Endothelial cell of umbilical vein (primary cell): ENCODE measurements around the gene RHOF. TPM values are rescaled to one million over a fixed set of nuclear protein-coding genes. Genes with fewer than 3 reads are reported as not detected.

Source experiments
- BruUV-seq: library from RNA; stranded (reverse); fragments of 400-500 nt; replicated peaks from 2 replicates; lab custom pipeline; 2021; lab: Mats Ljungman, UMichigan
- CTCF ChIA-PET: fragments of 300-600, 350-600 bp; sonication (Branson Sonifier 250); formaldehyde crosslinking; loops from one replicate; lab custom pipeline; 2021; ENCODE audit warnings: antibody characterized with exemption, inconsistent platforms; lab: Charles Lee
- POLR2A ChIA-PET: fragments of 300-600, 350-600 bp; sonication (Branson Sonifier 250); formaldehyde crosslinking; loops from one replicate; lab custom pipeline; 2021; ENCODE audit warnings: antibody characterized with exemption, inconsistent platforms; lab: Charles Lee
- DNase-seq: peaks from one replicate; pipeline ENCODE4 v3.0.0-alpha.2; 2011; ENCODE audit warnings: low read depth, low spot score
- FAIRE-seq: peaks from 2 replicates; lab custom pipeline; 2011; peaks lifted over from hg19 to GRCh38; lab: Jason Lieb, UNC
- H2AFZ ChIP-seq: 2 replicates; pipeline ENCODE4 v1.6.0; 2012; ENCODE audit warnings: low read depth, low read length, control low read depth, inconsistent platforms
- H3K27ac ChIP-seq: 2 replicates; pipeline ENCODE4 v1.5.1; 2011; ENCODE audit warnings: low read depth, mild to moderate bottlenecking, control low read depth, low read length, moderate library complexity; ENCODE audit not compliant: insufficient read depth
- H3K27me3 ChIP-seq, 2 experiments: 2 replicates each; pipeline versions ENCODE4 v1.6.0 to v1.6.1; 2011; ENCODE audit warnings: low read length in 2 of 2, mixed read lengths in 1 of 2; ENCODE audit not compliant: control insufficient read depth in 2 of 2, insufficient read depth in 2 of 2
- H3K36me3 ChIP-seq, 2 experiments: 2 replicates in 1 of 2; 3 replicates in 1 of 2; pipeline ENCODE4 v1.5.1; 2011; ENCODE audit warnings: low read length in 2 of 2, mild to moderate bottlenecking in 1 of 2, moderate library complexity in 1 of 2; ENCODE audit not compliant: control insufficient read depth in 2 of 2, insufficient read depth in 2 of 2; ENCODE audit errors: extremely low read depth in 1 of 2
- H3K4me1 ChIP-seq: 3 replicates; pipeline ENCODE4 v1.5.1; 2011; ENCODE audit warnings: mild to moderate bottlenecking, low read length; ENCODE audit not compliant: control insufficient read depth, insufficient read depth; ENCODE audit errors: extremely low read depth
- H3K4me2 ChIP-seq: 2 replicates; pipeline ENCODE4 v1.6.1; 2011; ENCODE audit warnings: low read length, control low read depth, mixed read lengths; ENCODE audit not compliant: insufficient read depth
- H3K4me3 ChIP-seq, 3 experiments: fragments of 200-600 bp in 1 of 3; sonication (generic), shearing (Covaris generic) in 1 of 3; replicated peaks in 1 of 3; 2 replicates each; pipeline ENCODE4 v1.5.1; 2011 to 2016; ENCODE audit warnings: control low read depth in 3 of 3, low read length in 3 of 3, mild to moderate bottlenecking in 2 of 3, inconsistent platforms in 1 of 3, low read depth in 1 of 3, moderate library complexity in 1 of 3; ENCODE audit not compliant: insufficient read depth in 1 of 3
- H3K79me2 ChIP-seq: 2 replicates; pipeline ENCODE4 v1.6.0; 2012; ENCODE audit warnings: low read length, inconsistent platforms; ENCODE audit not compliant: control insufficient read depth, insufficient read depth
- H3K9ac ChIP-seq: replicated peaks from 2 replicates; pipeline ENCODE3; 2011; ENCODE audit warnings: low read length, control low read depth; ENCODE audit not compliant: insufficient read depth; ENCODE audit errors: extremely low read depth
- H3K9me1 ChIP-seq: replicated peaks from 3 replicates; pipeline ENCODE4 v1.6.0; 2011; ENCODE audit warnings: mild to moderate bottlenecking, low read length; ENCODE audit not compliant: control insufficient read depth, insufficient read depth; ENCODE audit errors: extremely low read depth
- H3K9me3 ChIP-seq: replicated peaks from 2 replicates; pipeline ENCODE4 v1.5.1; 2012; ENCODE audit warnings: low read length, inconsistent platforms; ENCODE audit not compliant: control insufficient read depth, insufficient read depth
- H4K20me1 ChIP-seq: replicated peaks from 2 replicates; pipeline ENCODE3; 2011; ENCODE audit warnings: mild to moderate bottlenecking, low read length; ENCODE audit not compliant: control insufficient read depth, insufficient read depth; ENCODE audit errors: extremely low read depth
- CTCF ChIP-seq, 2 donors: IDR thresholded peaks; 1 replicate in 1 of 2; 2 replicates in 1 of 2; pipeline ENCODE4 v1.5.1; 2011; ENCODE audit warnings: low read length in 2 of 2, mild to moderate bottlenecking in 2 of 2, moderate library complexity in 2 of 2, control low read depth in 1 of 2, inconsistent platforms in 1 of 2, low read depth in 1 of 2; ENCODE audit not compliant: insufficient read depth in 1 of 2; ENCODE audit errors: extremely low read depth in 1 of 2
- EZH2 ChIP-seq: IDR thresholded peaks from 2 replicates; pipeline ENCODE4 v1.6.1; 2012; ENCODE audit warnings: borderline replicate concordance, low read depth, mild to moderate bottlenecking, moderate library complexity, low read length, inconsistent platforms; ENCODE audit not compliant: severe bottlenecking
- FOS ChIP-seq: IDR thresholded peaks from 2 replicates; pipeline ENCODE4 v1.6.1; 2011; ENCODE audit warnings: mild to moderate bottlenecking, low read length, moderate library complexity, borderline replicate concordance; ENCODE audit not compliant: insufficient read depth
- GATA2 ChIP-seq: IDR thresholded peaks from 2 replicates; pipeline ENCODE4 v1.7.0; 2011; ENCODE audit warnings: low read depth, mild to moderate bottlenecking, moderate library complexity, mixed read lengths, low read length; ENCODE audit not compliant: insufficient read length, insufficient read depth
- JUN ChIP-seq: IDR thresholded peaks from 2 replicates; pipeline ENCODE4 v1.6.1; 2011; ENCODE audit warnings: borderline replicate concordance, low read depth; ENCODE audit not compliant: insufficient read length, insufficient read depth
- MYC ChIP-seq: IDR thresholded peaks from one replicate; pipeline ENCODE4 v1.6.1; 2011; ENCODE audit warnings: mild to moderate bottlenecking, low read depth, low read length
- POLR2A ChIP-seq: IDR thresholded peaks from 2 replicates; pipeline ENCODE4 v1.6.1; 2012; ENCODE audit warnings: low read depth, mild to moderate bottlenecking, control low read depth, low read length
- POLR2AphosphoS5 ChIP-seq: IDR thresholded peaks from 2 replicates; pipeline ENCODE4 v1.6.1; 2012; ENCODE audit warnings: low read depth, mild to moderate bottlenecking, control low read depth, low read length, moderate library complexity; ENCODE audit not compliant: insufficient read depth
- dilution Hi-C: fragments of 300-500 bp; cut with MboI; formaldehyde crosslinking; loops from one replicate; pipeline ENCODE4 v1.15.0; 2019; ENCODE audit warnings: low sequenced_read_pairs; ENCODE audit not compliant: extremely low pct_ligation_motif_present
- intact Hi-C: fragments of 100-400 bp; cut with micrococcal nuclease; formaldehyde crosslinking; loops from one replicate; pipeline ENCODE4 v1.10.0; 2022
- polyA plus RNA-seq, 4 experiments: library from polyadenylated mRNA; depleted of rRNA in 3 of 4; stranded (reverse) in 3 of 4; unstranded in 1 of 4; fragments of >200 nt; gene quantifications; 2 replicates each; pipeline versions ENCODE4 v1.2.1 to v1.2.3, GENCODE V29; 2011 to 2012; ENCODE audit warnings: missing spikeins in 1 of 4
- total RNA-seq: library from RNA; stranded (reverse); gene quantifications from 2 replicates; pipeline ENCODE4 v1.2.3, GENCODE V29; 2021
- TF ChIP-seq, protein P1 (sequence below): IDR thresholded peaks from 2 replicates; pipeline ENCODE4 v1.6.1; 2011; ENCODE audit not compliant: insufficient read depth, insufficient read length

RHOF gene
- total and polyA plus RNA-seq, 2 donors (not counting 3 experiments of a cell fraction or from before 2014, with no cell fraction given) = 9.3 to 22.3 TPM

GRCh38 chr12:121819212-121819949 is 25.9 kb upstream of the RHOF start:
- Histone ChIP-seq H3K4me1 (no peaks in the 10 kb centered on the region), H3K9ac (no peak overlapping the region), H3K9me1 (no peaks in the 10 kb centered on the region), H3K9me3 (no peaks in the 10 kb centered on the region), H3K4me3 (no peak overlapping the region), H3K36me3 (peaks cover 23 to 51% of the 10 kb centered on the region in 2 experiments), H3K27me3 (no peaks in the 10 kb centered on the region), H2AFZ (no peak overlapping the region), H4K20me1 (no peaks in the 10 kb centered on the region), H3K79me2 (peaks cover 6% of the 10 kb centered on the region), H3K27ac (no peak overlapping the region), H3K4me2 (no peak overlapping the region)
- CTCF ChIA-PET = no interaction called here
- POLR2A ChIA-PET = interaction anchor here (0.6 kb wide), 1 partner anchor 333 kb away, joined by 3 read pairs; no protein-coding TSS in a partner anchor
- no peak for DNase-seq
- TF ChIP-seq FOS (no peak), MYC (no peak), CTCF (IDR thresholded peaks at IDR 0.05; ENCODE audit: extremely low read depth in 1 of 2, insufficient read depth in 1 of 2, low read depth in 1 of 2, low read length in 2 of 2) (no peak), JUN (no peak), EZH2 (no peak), GATA2 (no peak), POLR2AphosphoS5 (no peak), POLR2A (no peak)
- TF ChIP-seq, protein P1, sequence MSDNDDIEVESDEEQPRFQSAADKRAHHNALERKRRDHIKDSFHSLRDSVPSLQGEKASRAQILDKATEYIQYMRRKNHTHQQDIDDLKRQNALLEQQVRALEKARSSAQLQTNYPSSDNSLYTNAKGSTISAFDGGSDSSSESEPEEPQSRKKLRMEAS = no peak
- no peak for FAIRE-seq
- intact Hi-C loops (no loop called here), dilution Hi-C loops (no loop called here)
- no TSS peak for BruUV-seq
